Body of pancreas (tissue), 4 donors: Measurements from ENCODE around the gene TMEM128.

Experiments
- POLR2A ChIP-seq, 3 donors: fragments of 450-650 bp; IDR thresholded peaks; one replicate each; pipeline ENCODE4 v1.6.1; 2016; ENCODE audit warnings: antibody characterized with exemption in 3 of 3, mild to moderate bottlenecking in 2 of 3
- TF ChIP-seq, protein P1 (sequence below), 7 experiments: fragments of 450-650 bp in 4 of 7; fragments of 200-600 bp in 3 of 7; sonication (generic) in 3 of 7; IDR thresholded peaks; one replicate each; pipeline ENCODE4 v1.5.1; 2016 to 2019; ENCODE audit warnings: antibody characterized with exemption in 7 of 7

DNA sequence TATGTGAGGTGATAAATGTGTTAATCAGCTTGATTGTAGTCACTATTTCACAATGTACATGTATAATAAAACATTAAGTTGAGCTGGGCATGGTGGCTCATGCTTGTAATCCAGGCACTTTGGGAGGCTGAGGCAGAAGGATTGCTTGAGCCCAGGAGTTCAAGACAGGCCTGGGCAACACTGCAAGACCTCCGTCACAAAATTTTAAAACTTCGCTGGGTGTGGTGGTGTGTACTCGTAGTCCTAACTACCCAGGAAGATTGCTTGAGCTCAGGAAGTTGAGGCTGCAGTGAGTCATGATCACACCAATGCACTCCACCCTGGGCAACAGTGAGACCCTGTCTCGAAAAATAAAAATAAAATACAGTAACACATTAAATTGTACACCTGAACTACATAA is 21.8 kb upstream of the TMEM128 start:
- TF ChIP-seq, protein P1, sequence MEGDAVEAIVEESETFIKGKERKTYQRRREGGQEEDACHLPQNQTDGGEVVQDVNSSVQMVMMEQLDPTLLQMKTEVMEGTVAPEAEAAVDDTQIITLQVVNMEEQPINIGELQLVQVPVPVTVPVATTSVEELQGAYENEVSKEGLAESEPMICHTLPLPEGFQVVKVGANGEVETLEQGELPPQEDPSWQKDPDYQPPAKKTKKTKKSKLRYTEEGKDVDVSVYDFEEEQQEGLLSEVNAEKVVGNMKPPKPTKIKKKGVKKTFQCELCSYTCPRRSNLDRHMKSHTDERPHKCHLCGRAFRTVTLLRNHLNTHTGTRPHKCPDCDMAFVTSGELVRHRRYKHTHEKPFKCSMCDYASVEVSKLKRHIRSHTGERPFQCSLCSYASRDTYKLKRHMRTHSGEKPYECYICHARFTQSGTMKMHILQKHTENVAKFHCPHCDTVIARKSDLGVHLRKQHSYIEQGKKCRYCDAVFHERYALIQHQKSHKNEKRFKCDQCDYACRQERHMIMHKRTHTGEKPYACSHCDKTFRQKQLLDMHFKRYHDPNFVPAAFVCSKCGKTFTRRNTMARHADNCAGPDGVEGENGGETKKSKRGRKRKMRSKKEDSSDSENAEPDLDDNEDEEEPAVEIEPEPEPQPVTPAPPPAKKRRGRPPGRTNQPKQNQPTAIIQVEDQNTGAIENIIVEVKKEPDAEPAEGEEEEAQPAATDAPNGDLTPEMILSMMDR (IDR thresholded peaks at IDR 0.05) = no peak
- no peak for TF ChIP-seq POLR2A (IDR thresholded peaks at IDR 0.05)
